ENCODE measurements around the gene SAP130.

DNA sequence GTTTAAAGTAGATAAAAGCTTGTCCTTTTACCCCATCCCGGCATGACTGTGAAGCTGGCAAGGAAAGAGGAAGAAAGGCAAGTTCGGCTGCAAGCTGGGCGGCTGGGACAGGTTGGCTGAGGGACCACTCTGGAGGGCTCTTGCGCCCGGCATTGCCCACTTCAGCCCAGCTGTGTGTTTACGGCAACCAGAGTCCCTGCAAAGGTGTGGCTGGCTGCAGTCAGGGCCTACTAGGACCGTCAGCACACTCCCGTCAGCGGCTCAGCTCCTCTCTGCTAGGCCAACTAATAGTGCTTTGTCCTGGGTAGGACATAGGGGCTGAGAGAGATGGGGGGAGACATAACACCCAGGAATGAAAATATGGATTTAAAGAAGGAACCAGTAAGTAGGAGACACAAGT, 11.7 kb upstream of the SAP130 start:
- TF ChIP-seq, protein P1, sequence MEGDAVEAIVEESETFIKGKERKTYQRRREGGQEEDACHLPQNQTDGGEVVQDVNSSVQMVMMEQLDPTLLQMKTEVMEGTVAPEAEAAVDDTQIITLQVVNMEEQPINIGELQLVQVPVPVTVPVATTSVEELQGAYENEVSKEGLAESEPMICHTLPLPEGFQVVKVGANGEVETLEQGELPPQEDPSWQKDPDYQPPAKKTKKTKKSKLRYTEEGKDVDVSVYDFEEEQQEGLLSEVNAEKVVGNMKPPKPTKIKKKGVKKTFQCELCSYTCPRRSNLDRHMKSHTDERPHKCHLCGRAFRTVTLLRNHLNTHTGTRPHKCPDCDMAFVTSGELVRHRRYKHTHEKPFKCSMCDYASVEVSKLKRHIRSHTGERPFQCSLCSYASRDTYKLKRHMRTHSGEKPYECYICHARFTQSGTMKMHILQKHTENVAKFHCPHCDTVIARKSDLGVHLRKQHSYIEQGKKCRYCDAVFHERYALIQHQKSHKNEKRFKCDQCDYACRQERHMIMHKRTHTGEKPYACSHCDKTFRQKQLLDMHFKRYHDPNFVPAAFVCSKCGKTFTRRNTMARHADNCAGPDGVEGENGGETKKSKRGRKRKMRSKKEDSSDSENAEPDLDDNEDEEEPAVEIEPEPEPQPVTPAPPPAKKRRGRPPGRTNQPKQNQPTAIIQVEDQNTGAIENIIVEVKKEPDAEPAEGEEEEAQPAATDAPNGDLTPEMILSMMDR (IDR thresholded peaks at IDR 0.05), result no peak
- no peak for TF ChIP-seq EZH2 (IDR thresholded peaks at IDR 0.05)
